ENCODE data around the gene SLC5A11. TPM values are rescaled to one million over a fixed set of nuclear protein-coding genes. Genes with fewer than 3 reads are reported as not detected.

SLC5A11 gene
- total RNA-seq, 4 donors from 2014 or later, result 0.33 to 0.66 TPM; not detected in 2

GRCh38 chr16:24848065-24848464 is 2.3 kb downstream of the SLC5A11 start:
- no peak for TF ChIP-seq CTCF (IDR thresholded peaks at IDR 0.05; ENCODE audit: low read depth)

GRCh38 chr16:24849641-24850040 is 3.9 kb downstream of the SLC5A11 start:
- no peak for TF ChIP-seq CTCF (IDR thresholded peaks at IDR 0.05; ENCODE audit: low read depth)

- TF ChIP-seq CTCF (IDR thresholded peaks at IDR 0.05; ENCODE audit: low read depth), result no peak
Measured at GRCh38 chr16:24850289-24850938, 4.7 kb downstream of the SLC5A11 start.

GRCh38 chr16:24851700-24852099 is 5.9 kb downstream of the SLC5A11 start:
- no peak for TF ChIP-seq CTCF (IDR thresholded peaks at IDR 0.05; ENCODE audit: low read depth)

GRCh38 chr16:24852281-24852721 is 6.5 kb downstream of the SLC5A11 start:
- no peak for TF ChIP-seq CTCF (IDR thresholded peaks at IDR 0.05; ENCODE audit: low read depth)

- TF ChIP-seq CTCF (IDR thresholded peaks at IDR 0.05; ENCODE audit: low read depth), result no peak
Measured at GRCh38 chr16:24853169-24853824, 7.5 kb downstream of the SLC5A11 start.

- no peak for TF ChIP-seq CTCF (IDR thresholded peaks at IDR 0.05; ENCODE audit: low read depth)
Measured at GRCh38 chr16:24853830-24854229, 8.1 kb downstream of the SLC5A11 start.
